HepG2 (cell line): ENCODE results near the gene ECSIT.

Source experiments
- DNMT1 ChIP-seq: sonication (generic); formaldehyde crosslinking; IDR thresholded peaks from 2 replicates; pipeline ENCODE4 v1.5.1; 2020; ENCODE audit warnings: mild to moderate bottlenecking, missing genetic modification reagents
- EHMT2 ChIP-seq: fragments of 200-600 bp; sonication (generic); IDR thresholded peaks from 2 replicates; pipeline ENCODE4 v1.7.0; 2017; ENCODE audit warnings: antibody characterized with exemption, low read depth, low read length, borderline replicate concordance
- HOMEZ ChIP-seq: IDR thresholded peaks from 2 replicates; pipeline ENCODE4 v1.6.1; 2016; ENCODE audit warnings: low read depth
- MAFF ChIP-seq: IDR thresholded peaks from 2 replicates; pipeline ENCODE4 v1.6.1; 2011; ENCODE audit warnings: low read depth, low read length, improper control_type of control experiment
- MAZ ChIP-seq, 2 experiments: sonication (generic) in 1 of 2; formaldehyde crosslinking in 1 of 2; IDR thresholded peaks; 2 replicates each; pipeline versions ENCODE4 v1.5.0 to v1.6.1; 2012 to 2020; ENCODE audit warnings: low read depth in 2 of 2, mild to moderate bottlenecking in 2 of 2, borderline replicate concordance in 1 of 2, improper control_type of control experiment in 1 of 2, low read length in 1 of 2, missing genetic modification reagents in 1 of 2, moderate library complexity in 1 of 2
- NFE2L1 ChIP-seq: sonication (generic); formaldehyde crosslinking; IDR thresholded peaks from 2 replicates; pipeline ENCODE4 v1.4.0; 2020; ENCODE audit warnings: missing genetic modification reagents, mild to moderate bottlenecking, borderline replicate concordance
- ZNF224 ChIP-seq: sonication (generic); formaldehyde crosslinking; IDR thresholded peaks from 2 replicates; pipeline ENCODE4 v1.5.0; 2020; ENCODE audit warnings: mild to moderate bottlenecking, missing genetic modification reagents
- ZNF788 ChIP-seq: sonication (generic); formaldehyde crosslinking; IDR thresholded peaks from 2 replicates; pipeline ENCODE4 v1.5.0; 2020; ENCODE audit warnings: mild to moderate bottlenecking, missing genetic modification reagents, borderline replicate concordance
- ZZZ3 ChIP-seq: sonication (generic); formaldehyde crosslinking; IDR thresholded peaks from 2 replicates; pipeline ENCODE4 v1.4.0; 2020; ENCODE audit warnings: missing genetic modification reagents, mild to moderate bottlenecking, borderline replicate concordance

- TF ChIP-seq HOMEZ (CRISPR knock-in tag) (no peak), DNMT1 (no peak), ZZZ3 (CRISPR knock-in tag) (no peak), ZNF224 (CRISPR knock-in tag) (no peak), EHMT2 (no peak), ZNF788 (no peak), MAFF (no peak), MAZ (IDR thresholded peaks at IDR 0.05; ENCODE audit: borderline replicate concordance, low read depth, low read length) (no peak), MAZ (CRISPR knock-in tag; IDR thresholded peaks at IDR 0.05; ENCODE audit: low read depth) (no peak), NFE2L1 (no peak)
Observed at GRCh38 chr19:11506967-11507366, 22.0 kb downstream of the ECSIT start.
